ENCODE data around the gene SYK.

SYK gene

GRCh38 chr9:90946982-90947381, 145.4 kb downstream of the SYK start:
- no peak for DNase-seq (ENCODE audit: low read depth in 2 of 2)

All from stimulated activated CD8-positive, alpha-beta memory T cell treated with anti-CD3 and anti-CD28 coated beads, Interleukin-7, amount 100 ng/mL, for 1 hour (primary cell).